ENCODE data around the gene CRYBA2. TPM values are rescaled to one million over a fixed set of nuclear protein-coding genes. Genes with fewer than 3 reads are reported as not detected.

The CRYBA2 gene
- total and polyA plus RNA-seq, 2 experiments from 2014 or later, result 0.90 TPM; not detected in 1

DNA sequence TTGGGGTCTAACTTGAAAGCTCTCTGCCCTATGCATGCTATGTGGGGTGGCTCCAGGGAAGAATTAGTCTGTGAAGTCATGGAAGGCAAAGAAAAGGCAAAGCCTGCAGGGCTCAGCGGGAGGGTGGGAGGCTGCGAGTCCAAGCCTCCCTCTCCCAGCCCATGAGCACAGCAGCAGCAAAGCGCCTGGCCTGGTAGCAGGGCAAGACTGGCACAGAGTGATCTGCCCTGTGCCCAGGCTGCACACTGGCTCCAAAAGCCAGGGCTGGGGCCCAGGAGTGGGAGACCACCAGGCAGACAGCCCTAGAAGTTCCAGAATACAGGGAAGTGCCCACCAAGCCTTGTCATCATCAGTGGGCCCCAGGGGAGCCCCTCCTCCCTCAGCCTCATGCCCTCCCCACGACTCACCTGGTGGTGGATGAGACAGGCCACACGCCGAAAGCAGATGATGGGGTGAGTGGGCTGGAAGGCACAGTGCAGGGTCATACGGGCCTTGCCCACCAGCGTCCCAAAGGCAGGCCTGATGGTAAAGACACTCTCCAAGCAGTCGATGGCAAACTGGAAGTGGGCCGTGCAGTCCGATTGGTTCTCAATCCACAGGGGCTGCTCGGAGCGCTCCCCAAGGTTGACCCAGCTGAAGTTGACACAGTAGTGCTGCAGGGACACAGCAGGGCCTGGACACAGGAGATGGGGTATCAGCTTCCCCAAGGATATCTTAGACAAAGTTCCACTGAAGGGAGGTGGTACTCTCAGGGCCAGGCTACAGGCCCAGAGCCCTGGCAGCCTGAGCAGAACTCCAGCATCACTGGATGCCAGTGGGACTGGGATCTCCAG lies 36.0 kb upstream of the CRYBA2 start:
- Histone ChIP-seq H3K9me2 (replicated peaks; ENCODE audit: insufficient read depth) (no peaks in the 10 kb centered on the region), H3K27ac (no peak overlapping the region), H3K9me3 (ENCODE audit: low read depth) (no peaks in the 10 kb centered on the region), H4K20me1 (ENCODE audit: insufficient read depth, poor library complexity, severe bottlenecking) (no peaks in the 10 kb centered on the region), H3K4me2 (no peak overlapping the region), H3K27me3 (peaks cover 14% of the 10 kb centered on the region), H2AFZ (no peak overlapping the region), H3K36me3 (replicated peaks; ENCODE audit: insufficient read depth, low read depth) (no peaks in the 10 kb centered on the region), H3K4me1 (ENCODE audit: insufficient read depth) (no peaks in the 10 kb centered on the region), H3K4me3 (no peak overlapping the region), H3K79me2 (no peaks in the 10 kb centered on the region)
- DNase-seq (ENCODE audit: low spot score), result no peak
- WGBS (ENCODE audit: low lambda C conversion rate, missing lambda C conversion rate), result 80% methylated on average over 12 of the region's 13 CpGs
- TF ChIP-seq, protein P1, sequence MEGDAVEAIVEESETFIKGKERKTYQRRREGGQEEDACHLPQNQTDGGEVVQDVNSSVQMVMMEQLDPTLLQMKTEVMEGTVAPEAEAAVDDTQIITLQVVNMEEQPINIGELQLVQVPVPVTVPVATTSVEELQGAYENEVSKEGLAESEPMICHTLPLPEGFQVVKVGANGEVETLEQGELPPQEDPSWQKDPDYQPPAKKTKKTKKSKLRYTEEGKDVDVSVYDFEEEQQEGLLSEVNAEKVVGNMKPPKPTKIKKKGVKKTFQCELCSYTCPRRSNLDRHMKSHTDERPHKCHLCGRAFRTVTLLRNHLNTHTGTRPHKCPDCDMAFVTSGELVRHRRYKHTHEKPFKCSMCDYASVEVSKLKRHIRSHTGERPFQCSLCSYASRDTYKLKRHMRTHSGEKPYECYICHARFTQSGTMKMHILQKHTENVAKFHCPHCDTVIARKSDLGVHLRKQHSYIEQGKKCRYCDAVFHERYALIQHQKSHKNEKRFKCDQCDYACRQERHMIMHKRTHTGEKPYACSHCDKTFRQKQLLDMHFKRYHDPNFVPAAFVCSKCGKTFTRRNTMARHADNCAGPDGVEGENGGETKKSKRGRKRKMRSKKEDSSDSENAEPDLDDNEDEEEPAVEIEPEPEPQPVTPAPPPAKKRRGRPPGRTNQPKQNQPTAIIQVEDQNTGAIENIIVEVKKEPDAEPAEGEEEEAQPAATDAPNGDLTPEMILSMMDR (IDR thresholded peaks at IDR 0.05; ENCODE audit: poor library complexity), result no peak
- no peak for TF ChIP-seq EZH2 (IDR thresholded peaks at IDR 0.05; ENCODE audit: borderline replicate concordance)

DNA sequence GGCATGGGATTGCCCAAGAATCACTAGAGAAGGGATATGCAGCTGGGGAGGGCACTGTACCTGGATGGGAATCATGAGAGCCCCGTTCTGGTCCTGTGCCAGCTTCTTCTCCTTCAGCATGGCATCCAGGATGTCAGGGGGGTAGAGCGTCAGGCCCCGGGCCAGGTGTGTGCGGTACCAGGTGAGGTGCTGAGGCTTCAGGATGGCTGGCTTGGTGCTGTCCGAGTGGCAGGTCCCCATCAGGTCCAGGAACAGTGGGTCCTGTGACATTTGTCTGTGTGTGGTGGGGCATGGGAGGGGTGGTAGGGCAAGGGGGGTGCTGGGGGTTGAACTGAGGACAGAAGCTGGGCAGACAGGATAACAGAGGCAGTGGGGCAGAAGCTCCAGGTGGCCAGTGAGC lies 34.9 kb upstream of the CRYBA2 start:
- Histone ChIP-seq H3K4me3 (no peak overlapping the region), H3K4me1 (ENCODE audit: insufficient read depth) (no peaks in the 10 kb centered on the region), H4K20me1 (ENCODE audit: insufficient read depth, poor library complexity, severe bottlenecking) (no peaks in the 10 kb centered on the region), H3K9me2 (replicated peaks; ENCODE audit: insufficient read depth) (no peaks in the 10 kb centered on the region), H2AFZ (no peak overlapping the region), H3K27ac (no peak overlapping the region), H3K79me2 (no peaks in the 10 kb centered on the region), H3K27me3 (peaks cover 9% of the 10 kb centered on the region), H3K9me3 (ENCODE audit: low read depth) (no peaks in the 10 kb centered on the region), H3K36me3 (replicated peaks; ENCODE audit: insufficient read depth, low read depth) (no peaks in the 10 kb centered on the region), H3K4me2 (no peak overlapping the region)
- 81% methylated on average over 5 of the region's 5 CpGs for WGBS (ENCODE audit: low lambda C conversion rate, missing lambda C conversion rate)
- no peak for DNase-seq (ENCODE audit: low spot score)
- no peak for TF ChIP-seq EZH2 (IDR thresholded peaks at IDR 0.05; ENCODE audit: borderline replicate concordance)
- TF ChIP-seq, protein P1 (IDR thresholded peaks at IDR 0.05; ENCODE audit: poor library complexity), result no peak
- no peak for TF ChIP-seq EZH2phosphoT487 (IDR thresholded peaks at IDR 0.05; ENCODE audit: low read depth, severe bottlenecking, unreplicated experiment)

DNA sequence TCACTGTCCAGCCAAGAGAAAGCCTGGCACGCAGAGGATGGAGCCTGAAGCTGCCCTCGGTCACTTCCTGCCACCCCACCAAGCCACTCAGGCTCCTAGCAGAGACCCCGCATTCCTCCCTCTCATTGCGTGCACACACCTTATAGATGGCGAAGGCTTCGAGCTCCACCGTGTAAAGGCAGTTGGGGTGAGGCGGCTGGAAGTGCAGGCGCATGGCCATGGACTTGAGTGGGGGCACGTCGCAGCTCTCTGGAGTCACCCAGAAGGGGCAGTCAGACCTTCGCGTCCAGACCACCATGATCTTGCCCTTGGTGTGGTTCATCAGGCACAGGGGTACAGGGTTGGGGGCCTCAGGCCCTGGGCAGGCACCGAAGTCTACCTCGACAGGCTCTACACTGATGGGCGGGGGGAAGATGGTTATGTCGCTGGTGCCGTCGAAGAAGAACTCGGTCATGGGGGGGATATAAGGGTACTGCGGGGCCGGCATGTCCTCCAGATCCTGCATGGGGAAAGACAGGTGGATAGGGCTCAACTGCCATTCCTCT lies 34.4 kb upstream of the CRYBA2 start:
- Histone ChIP-seq H4K20me1 (ENCODE audit: insufficient read depth, poor library complexity, severe bottlenecking) (no peaks in the 10 kb centered on the region), H3K9me2 (replicated peaks; ENCODE audit: insufficient read depth) (no peaks in the 10 kb centered on the region), H3K27ac (no peak overlapping the region), H3K4me3 (no peak overlapping the region), H3K9me3 (ENCODE audit: low read depth) (no peaks in the 10 kb centered on the region), H3K27me3 (peaks cover 3% of the 10 kb centered on the region), H3K79me2 (no peaks in the 10 kb centered on the region), H3K4me2 (no peak overlapping the region), H2AFZ (no peak overlapping the region), H3K4me1 (ENCODE audit: insufficient read depth) (no peaks in the 10 kb centered on the region), H3K36me3 (replicated peaks; ENCODE audit: insufficient read depth, low read depth) (no peaks in the 10 kb centered on the region)
- WGBS (ENCODE audit: low lambda C conversion rate, missing lambda C conversion rate), result 91% methylated on average over 21 of the region's 22 CpGs
- DNase-seq (ENCODE audit: low spot score), result no peak
- TF ChIP-seq, protein P1 (IDR thresholded peaks at IDR 0.05; ENCODE audit: poor library complexity), result no peak
- no peak for TF ChIP-seq EZH2phosphoT487 (IDR thresholded peaks at IDR 0.05; ENCODE audit: low read depth, severe bottlenecking, unreplicated experiment)
- no peak for TF ChIP-seq EZH2 (IDR thresholded peaks at IDR 0.05; ENCODE audit: borderline replicate concordance)

Measured in hepatocyte (in vitro differentiated cells).